Colonic mucosa (tissue), 4 donors: ENCODE results near the gene CD8B2. TPM values are rescaled to one million over a fixed set of nuclear protein-coding genes. Genes with fewer than 3 reads are reported as not detected.
"Not testable (repeated sequence)": the region's sequence is repeated elsewhere in the genome, so short reads cannot be mapped to it uniquely, and the experiment has no call there.

Source experiments
- DNase-seq: peaks from one replicate; pipeline ENCODE4 v3.0.0-alpha.2; 2020
- H3K27ac ChIP-seq: fragments of 200-600 bp; one replicate; pipeline ENCODE4 v1.8.0; 2021
- H3K27me3 ChIP-seq: fragments of 200-600 bp; one replicate; pipeline ENCODE4 v1.8.0; 2021
- H3K36me3 ChIP-seq: fragments of 200-600 bp; one replicate; pipeline ENCODE4 v1.8.0; 2021
- H3K4me1 ChIP-seq: fragments of 200-600 bp; one replicate; pipeline ENCODE4 v1.8.0; 2021; ENCODE audit warnings: mild to moderate bottlenecking
- H3K4me3 ChIP-seq: fragments of 200-600 bp; one replicate; pipeline ENCODE4 v1.8.0; 2021
- H3K9ac ChIP-seq, 2 donors: one replicate each; pipeline ENCODE4 v1.7.0; 2013; ENCODE audit warnings: control low read depth in 2 of 2, low read depth in 2 of 2, low read length in 2 of 2
- H3K9me3 ChIP-seq: fragments of 200-600 bp; one replicate; pipeline ENCODE4 v1.8.0; 2021
- intact Hi-C: fragments of 100-400 bp; cut with DNase I; formaldehyde crosslinking; loops from one replicate; pipeline ENCODE4 v1.14.1; 2022
- total RNA-seq, 2 donors: library from RNA; stranded (reverse); fragmentation: NEBNext Ultra II Directional in 1 of 2; extraction: Animal tissue kit (Norgen Biotek cat#: 25700) in 1 of 2; gene quantifications; one replicate each; pipeline ENCODE4 v1.2.1, GENCODE V29; 2021
- TF ChIP-seq, protein P1 (sequence below): fragments of 200-600 bp; IDR thresholded peaks from one replicate; pipeline ENCODE4 v1.8.0; 2022; ENCODE audit warnings: antibody characterized with exemption, mild to moderate bottlenecking
- donor health status: healthy.
- donor health status: DM: no; HTN: no; CAD: no.
- donor health status: DM: no; HTN: no; CAD: no.

The CD8B2 gene
- total RNA-seq, result under 1 TPM in 1 of 2 donors, not detected in 1; 0.22 TPM

DNA sequence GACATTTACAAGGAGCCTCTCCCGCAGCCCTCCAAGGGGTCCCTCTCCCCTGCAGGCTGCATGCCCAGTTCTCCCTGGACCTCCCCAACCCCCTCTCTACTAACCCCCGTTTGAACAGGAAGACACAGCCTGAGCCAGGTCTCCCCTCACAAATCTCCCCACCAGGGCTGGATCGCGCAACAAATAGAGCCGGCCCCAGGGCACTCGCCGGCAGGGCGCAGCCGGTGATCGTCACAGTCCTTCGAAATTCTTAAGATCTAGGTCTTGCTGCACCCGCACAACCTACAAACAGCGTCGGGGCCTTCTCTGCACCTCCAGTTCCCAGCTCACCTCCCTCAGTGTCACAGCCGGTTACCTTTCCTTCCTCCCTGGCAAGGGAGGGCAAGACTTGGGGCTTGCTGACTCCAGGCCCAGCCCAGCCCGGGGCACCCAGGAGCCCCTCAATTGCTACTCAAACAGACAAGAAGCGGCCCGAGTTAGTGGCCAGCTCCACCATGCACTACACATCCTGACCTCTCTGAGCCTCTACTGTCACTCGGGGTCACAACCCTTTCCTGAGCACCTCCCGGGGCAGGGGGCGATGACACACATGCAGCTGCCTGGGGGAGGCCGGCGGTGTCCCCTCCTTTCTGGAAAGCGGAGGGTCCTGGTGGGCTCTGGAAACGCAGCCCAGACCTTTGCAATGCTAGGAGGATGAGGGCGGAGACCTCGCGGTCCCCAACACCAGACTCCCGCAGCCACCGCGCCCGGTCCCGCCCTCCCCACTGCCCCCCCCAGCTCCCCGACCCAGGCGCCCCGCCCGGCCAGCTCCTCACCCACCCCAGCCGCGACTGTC, at the start of gene CD8B2:
Gene CD8B2, plus strand, starts transcription at position 814 of the 835 bp plus-strand sequence. CDS start 63 bp downstream, outside the sequence.
- intact Hi-C loops, H3K27ac ChIP-seq, H3K9me3 ChIP-seq, H3K36me3 ChIP-seq, H3K9ac ChIP-seq, DNase-seq, H3K27me3 ChIP-seq, H3K4me1 ChIP-seq: not testable (repeated sequence)
- peak within 1 kb of the TSS; percentile 5 for H3K4me3 ChIP-seq

DNA sequence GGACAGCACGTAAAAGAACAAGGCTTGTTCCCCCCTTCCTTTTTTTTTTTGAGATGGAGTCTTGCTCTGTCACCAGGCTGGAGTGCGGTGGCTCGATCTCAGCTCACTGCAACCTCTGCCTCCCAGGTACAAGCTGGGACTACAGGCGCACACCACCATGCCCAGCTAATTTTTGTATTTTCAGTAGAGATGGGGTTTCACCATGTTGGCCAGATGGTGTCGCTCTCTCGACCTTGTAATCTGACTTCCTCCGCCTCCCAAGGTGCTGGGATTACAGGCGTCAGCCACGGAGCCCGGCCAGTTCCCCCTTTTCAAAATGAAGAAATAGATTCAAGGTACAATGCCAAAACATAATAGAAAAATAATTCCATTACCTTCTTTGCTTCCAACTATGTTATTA, 25.3 kb upstream of the CD8B2 start:
- H3K9ac ChIP-seq, intact Hi-C loops: not testable (repeated sequence)
- peak; percentile 18 for DNase-seq

DNA sequence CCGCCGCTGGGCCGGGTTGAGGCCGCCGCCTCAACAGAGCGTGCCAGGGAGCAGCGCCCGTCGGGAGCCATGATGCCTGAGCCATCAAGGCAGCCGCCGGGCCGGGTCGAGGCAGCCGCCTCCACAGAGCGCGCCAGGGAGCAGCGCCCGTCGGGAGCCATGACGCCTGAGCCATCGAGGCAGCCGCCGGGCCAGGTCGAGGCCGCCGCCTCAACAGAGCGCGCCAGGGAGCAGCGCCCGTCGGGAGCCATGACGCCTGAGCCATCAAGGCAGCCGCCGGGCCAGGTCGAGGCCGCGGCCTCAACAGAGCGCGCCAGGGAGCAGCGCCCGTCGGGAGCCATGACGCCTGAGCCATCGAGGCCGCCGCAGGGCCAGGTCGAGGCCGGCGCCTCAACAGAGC, 19.6 kb upstream of the CD8B2 start:
- intact Hi-C loops, H3K9ac ChIP-seq, H3K36me3 ChIP-seq, H3K9me3 ChIP-seq, DNase-seq, H3K4me3 ChIP-seq, H3K27ac ChIP-seq, H3K27me3 ChIP-seq, H3K4me1 ChIP-seq: not testable (repeated sequence)

More for the DNA sequence above, 25.3 kb upstream of the CD8B2 start:
- H3K27ac ChIP-seq, H3K4me3 ChIP-seq, H3K9me3 ChIP-seq, H3K4me1 ChIP-seq, H3K36me3 ChIP-seq, H3K27me3 ChIP-seq: not testable (repeated sequence)

DNA sequence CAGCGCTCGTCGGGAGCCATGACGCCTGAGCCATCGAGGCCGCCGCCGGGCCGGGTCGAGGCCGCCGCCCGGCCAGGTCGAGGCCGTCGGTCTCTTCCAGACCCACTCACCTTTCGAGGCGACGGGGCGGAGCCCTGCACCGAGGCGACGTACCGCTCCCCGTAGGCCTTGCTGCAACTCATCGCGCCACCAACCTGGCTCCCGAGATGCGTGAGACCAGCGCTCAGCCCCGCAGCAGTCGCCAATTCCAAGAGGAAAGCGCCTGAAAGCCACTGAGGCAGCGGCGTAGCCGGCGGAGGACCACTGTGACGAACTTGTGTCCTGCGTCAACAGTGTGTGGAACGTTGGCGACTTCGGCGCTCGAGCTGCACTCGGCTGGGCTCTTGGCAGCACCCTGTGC, 19.1 kb upstream of the CD8B2 start, which contains the start of gene RGPD3:
Gene RGPD3, minus strand, starts transcription at position 307 of the 400 bp plus-strand sequence. Its CDS starts 125 bp downstream, at position 182.
- not testable (repeated sequence) for DNase-seq

DNA sequence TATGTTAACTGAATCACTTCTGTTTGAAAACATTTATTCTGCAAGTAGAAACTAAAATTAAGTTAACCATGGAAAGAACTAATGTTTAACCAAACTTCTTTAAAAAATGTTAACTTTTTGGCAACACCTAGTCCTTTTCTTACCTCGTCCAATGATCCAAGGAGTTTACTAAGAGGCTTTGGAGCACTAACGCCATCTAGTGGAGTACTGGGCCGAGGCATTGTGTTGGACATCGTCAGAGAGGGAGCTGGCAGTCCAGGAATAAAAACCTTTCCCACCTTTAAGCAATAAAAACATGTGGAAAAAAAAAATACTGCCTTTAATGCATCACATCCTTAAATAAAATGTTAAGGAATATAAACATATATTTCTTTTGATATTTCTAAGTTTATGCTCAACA, 16.5 kb upstream of the CD8B2 start:
- not testable (repeated sequence) for H3K27me3 ChIP-seq, H3K4me3 ChIP-seq, H3K4me1 ChIP-seq, H3K36me3 ChIP-seq, H3K9me3 ChIP-seq, H3K27ac ChIP-seq, H3K9ac ChIP-seq
- peak; percentile 42 for DNase-seq
- intact Hi-C loops, result loop anchor here (10.0 kb wide), 1 partner anchor 366 kb away; no protein-coding TSS in a partner anchor
- TF ChIP-seq, protein P1, sequence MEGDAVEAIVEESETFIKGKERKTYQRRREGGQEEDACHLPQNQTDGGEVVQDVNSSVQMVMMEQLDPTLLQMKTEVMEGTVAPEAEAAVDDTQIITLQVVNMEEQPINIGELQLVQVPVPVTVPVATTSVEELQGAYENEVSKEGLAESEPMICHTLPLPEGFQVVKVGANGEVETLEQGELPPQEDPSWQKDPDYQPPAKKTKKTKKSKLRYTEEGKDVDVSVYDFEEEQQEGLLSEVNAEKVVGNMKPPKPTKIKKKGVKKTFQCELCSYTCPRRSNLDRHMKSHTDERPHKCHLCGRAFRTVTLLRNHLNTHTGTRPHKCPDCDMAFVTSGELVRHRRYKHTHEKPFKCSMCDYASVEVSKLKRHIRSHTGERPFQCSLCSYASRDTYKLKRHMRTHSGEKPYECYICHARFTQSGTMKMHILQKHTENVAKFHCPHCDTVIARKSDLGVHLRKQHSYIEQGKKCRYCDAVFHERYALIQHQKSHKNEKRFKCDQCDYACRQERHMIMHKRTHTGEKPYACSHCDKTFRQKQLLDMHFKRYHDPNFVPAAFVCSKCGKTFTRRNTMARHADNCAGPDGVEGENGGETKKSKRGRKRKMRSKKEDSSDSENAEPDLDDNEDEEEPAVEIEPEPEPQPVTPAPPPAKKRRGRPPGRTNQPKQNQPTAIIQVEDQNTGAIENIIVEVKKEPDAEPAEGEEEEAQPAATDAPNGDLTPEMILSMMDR, result peak; percentile 26

More for the DNA sequence above, 19.1 kb upstream of the CD8B2 start, which contains the start of gene RGPD3:
- H3K27ac ChIP-seq, H3K4me1 ChIP-seq, H3K36me3 ChIP-seq, H3K4me3 ChIP-seq, intact Hi-C loops, H3K27me3 ChIP-seq, H3K9ac ChIP-seq, H3K9me3 ChIP-seq: not testable (repeated sequence)

DNA sequence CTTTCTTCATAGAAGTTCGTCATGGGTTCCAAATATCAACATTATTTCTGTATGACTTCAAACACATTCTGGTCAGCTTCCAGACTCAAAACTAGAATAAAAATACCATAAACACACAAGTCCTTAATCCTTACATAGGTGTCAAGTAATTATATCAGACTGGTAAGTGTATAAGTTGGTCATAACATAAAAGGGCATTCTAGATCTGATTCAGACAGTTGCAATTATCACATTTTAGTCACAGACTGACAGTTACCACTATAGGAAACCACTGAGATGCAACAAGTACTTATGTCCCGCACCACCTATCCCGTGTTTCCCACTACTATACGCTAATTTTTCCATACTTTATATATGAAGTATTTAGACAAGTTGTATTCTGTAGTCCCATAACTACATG, 9.5 kb upstream of the CD8B2 start:
- H3K4me3 ChIP-seq, DNase-seq, H3K27ac ChIP-seq, H3K4me1 ChIP-seq, H3K27me3 ChIP-seq, H3K36me3 ChIP-seq, H3K9me3 ChIP-seq, H3K9ac ChIP-seq: not testable (repeated sequence)
- intact Hi-C loops, result loop anchor here (10.0 kb wide), 1 partner anchor 373 kb away; no protein-coding TSS in a partner anchor

DNA sequence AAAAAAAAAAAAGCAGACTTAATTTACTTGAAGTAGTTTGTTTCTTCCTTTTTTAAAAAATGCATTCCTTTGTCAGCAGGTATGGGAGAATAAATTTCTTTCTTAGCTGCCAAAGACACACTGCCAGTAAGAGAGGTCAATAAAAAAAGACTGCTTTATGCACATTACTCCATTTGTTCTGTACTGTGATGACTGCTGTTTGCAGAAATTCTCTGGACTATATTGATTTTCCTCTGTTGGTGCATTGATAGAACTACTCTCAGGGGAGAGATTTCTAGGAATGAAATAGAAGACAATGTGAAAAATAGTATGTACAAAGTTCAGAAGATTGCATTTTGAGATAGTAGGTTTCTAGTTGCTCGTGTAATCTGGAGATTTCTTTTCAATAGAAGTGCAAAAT, 7.6 kb upstream of the CD8B2 start:
- H3K36me3 ChIP-seq, H3K27ac ChIP-seq, H3K27me3 ChIP-seq, H3K4me1 ChIP-seq, H3K9me3 ChIP-seq, H3K9ac ChIP-seq, H3K4me3 ChIP-seq, DNase-seq: not testable (repeated sequence)
- intact Hi-C loops, result loop anchor here (10.0 kb wide), 1 partner anchor 375 kb away; no protein-coding TSS in a partner anchor

DNA sequence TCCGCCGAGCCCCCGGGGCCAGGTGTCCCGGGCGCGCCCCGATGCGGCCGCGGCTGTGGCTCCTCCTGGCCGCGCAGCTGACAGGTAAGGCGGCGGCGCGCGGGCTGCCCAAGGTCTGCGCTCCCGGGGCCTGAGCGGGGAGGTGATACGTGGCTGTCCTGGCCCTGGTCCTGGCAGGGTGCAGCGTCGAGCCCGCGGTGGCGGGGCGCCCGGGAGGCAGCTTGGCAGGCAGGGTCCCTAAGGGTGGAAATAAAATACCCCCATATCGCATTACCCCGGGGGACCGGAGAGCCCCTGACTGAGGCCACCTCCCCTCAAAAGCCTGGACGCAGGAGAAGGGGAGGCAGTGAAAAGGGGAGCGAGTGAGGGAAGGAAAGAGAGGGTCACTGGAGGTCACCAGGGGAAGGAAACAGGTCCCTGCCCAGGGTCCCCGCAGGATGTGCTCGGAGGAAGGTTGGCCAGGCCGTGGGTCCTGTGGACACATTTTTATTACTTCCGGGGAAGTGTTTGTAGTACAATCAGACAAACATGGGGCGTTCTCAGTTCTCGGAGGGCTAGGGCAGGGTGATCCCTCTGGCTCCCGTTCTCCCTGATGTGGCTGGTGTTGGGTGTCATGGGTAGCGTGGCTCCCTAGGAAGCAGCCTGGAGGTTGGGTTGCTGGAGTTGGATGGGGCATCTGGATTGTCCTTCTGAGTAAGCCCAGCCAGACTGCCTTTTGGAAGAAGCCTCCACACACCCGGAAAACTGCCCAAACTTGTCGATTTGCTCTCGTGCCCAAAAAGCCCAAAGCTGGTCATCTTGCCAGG, 425 bp downstream of the CD8B2 start:
- H3K9ac ChIP-seq, H3K27ac ChIP-seq, H3K9me3 ChIP-seq, H3K27me3 ChIP-seq, H3K36me3 ChIP-seq, DNase-seq, H3K4me1 ChIP-seq, intact Hi-C loops: not testable (repeated sequence)
- H3K4me3 ChIP-seq, result peak overlapping the region; percentile 5

DNA sequence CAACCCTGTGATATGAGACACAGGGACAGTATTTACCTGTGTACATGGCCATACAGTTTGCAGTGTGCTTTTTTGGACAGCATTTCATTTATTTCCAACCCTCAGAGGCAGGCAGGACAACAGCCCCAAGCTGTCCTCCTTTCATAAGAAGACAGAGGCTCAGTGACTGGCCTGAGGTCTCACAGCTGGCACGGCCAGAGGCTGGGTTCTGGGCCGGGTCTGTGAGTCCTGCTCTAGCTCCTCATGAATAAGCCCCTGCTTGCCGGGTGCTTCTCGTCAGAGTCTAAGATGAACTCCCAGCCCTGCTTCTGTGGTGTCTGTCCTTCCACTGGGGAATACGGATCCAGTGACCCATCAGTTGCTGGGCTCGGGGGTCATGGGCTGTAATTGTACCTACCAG, 2.5 kb downstream of the CD8B2 start:
- H3K27ac ChIP-seq, H3K9me3 ChIP-seq: not testable (repeated sequence)

DNA sequence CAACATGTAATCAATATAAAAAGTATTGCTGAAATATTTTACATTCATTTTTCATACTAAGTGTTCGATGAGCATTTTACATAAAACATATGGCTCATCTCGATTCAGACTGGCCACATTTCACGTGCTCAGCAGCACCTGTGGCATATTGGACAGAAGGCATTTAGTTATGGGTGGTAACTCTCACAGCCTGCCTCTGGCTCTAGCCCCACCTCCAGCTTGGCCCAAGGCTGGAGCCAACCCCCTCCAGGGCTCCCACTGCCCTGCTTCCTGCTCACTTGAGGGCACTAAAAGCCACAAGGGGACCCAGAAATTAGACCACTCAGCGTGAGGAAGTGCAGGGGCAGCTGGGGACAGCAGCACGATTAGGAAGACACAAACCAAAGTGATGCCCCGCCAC, 5.2 kb downstream of the CD8B2 start:
- intact Hi-C loops, H3K9ac ChIP-seq: not testable (repeated sequence)

More for the DNA sequence above, 2.5 kb downstream of the CD8B2 start:
- H3K9ac ChIP-seq, H3K4me3 ChIP-seq, H3K36me3 ChIP-seq, DNase-seq, intact Hi-C loops, H3K4me1 ChIP-seq, H3K27me3 ChIP-seq: not testable (repeated sequence)

DNA sequence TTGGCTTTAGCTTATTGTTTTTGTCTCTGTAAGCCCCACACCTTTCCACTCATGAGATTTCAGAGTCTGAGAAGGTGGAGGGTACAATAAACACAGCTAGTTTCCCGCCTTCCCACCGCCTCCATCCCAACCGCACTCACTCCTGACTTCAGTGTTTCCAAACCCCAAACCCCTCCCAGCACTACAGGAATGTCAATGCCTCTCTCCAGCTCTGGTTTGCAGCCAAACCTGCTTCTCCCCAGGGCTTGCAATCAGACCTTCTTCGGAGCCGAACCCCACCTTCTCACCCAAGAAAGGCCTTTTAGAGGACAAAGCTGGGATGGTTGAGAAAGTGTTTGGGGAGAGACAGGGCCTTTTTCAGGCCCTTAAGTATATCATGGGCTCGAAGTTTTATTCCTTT, 5.7 kb downstream of the CD8B2 start:
- H3K27me3 ChIP-seq, H3K36me3 ChIP-seq, intact Hi-C loops, H3K4me1 ChIP-seq, H3K9ac ChIP-seq, H3K27ac ChIP-seq, H3K4me3 ChIP-seq, H3K9me3 ChIP-seq, DNase-seq: not testable (repeated sequence)

More for the DNA sequence above, 5.2 kb downstream of the CD8B2 start:
- not testable (repeated sequence) for H3K36me3 ChIP-seq, DNase-seq, H3K4me3 ChIP-seq, H3K27me3 ChIP-seq, H3K4me1 ChIP-seq, H3K9me3 ChIP-seq, H3K27ac ChIP-seq

DNA sequence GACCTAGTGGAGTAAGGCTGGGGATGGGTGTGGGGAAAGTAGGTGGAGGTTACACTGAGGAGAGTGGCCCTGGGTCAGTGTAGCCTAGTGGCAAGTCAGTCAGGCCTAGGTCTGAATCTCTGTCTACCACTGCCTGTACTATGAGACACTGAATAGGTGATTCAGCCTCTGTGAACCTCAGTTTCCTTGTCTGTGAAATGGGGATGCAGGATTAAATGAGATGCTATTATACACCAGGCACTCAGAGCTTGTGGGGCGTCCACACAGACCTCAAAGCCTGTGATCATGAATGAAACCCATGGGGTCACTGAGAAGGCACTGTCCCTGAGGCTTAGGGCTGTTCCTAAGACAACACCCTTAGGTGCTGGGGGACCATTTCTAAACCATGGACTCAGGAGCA, 11.4 kb downstream of the CD8B2 start:
- H3K27ac ChIP-seq, H3K27me3 ChIP-seq, H3K9ac ChIP-seq, H3K9me3 ChIP-seq, H3K4me1 ChIP-seq, intact Hi-C loops, H3K36me3 ChIP-seq, DNase-seq, H3K4me3 ChIP-seq: not testable (repeated sequence)
